ENCODE measurements around the gene GGN. TPM values are rescaled to one million over a fixed set of nuclear protein-coding genes. Genes with fewer than 3 reads are reported as not detected.

Gene GGN
- total RNA-seq, 1 experiment from 2014 or later = 1.5 TPM

DNA sequence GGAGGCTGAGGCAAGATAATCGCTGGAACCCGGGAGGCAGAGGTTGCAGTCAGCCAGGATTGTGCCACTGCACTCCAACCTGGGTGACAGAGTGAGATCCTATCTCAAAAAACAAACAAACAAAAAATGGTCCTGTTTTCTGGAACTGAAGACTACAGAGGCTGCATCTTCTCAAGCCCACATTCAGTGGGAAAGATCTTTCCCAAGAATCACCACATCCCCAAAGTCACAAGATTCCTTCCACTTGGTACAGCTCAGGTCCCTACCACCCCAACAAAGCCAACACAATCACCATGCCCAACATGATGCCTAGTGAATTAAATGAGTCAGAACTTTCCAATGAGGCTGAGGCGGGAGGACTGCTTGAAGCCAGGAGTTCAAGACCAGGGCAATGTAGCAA, 37.0 kb downstream of the GGN start:
- Histone ChIP-seq H2BK12ac (ENCODE audit: insufficient read length, low read depth, low read length) (no peak overlapping the region), H2BK20ac (ENCODE audit: low read depth, low read length, poor library complexity, severe bottlenecking) (no peak overlapping the region), H3K9ac (ENCODE audit: extremely low read depth, insufficient read length, low read length) (no peak overlapping the region), H4K8ac (replicated peaks; ENCODE audit: insufficient read length, low read depth, low read length) (no peak overlapping the region), H2AFZ (ENCODE audit: low read length) (no peak overlapping the region), H3K27me3 (ENCODE audit: insufficient read depth, low read length) (no peaks in the 10 kb centered on the region), H3K79me1 (ENCODE audit: insufficient read depth, low read depth, low read length, poor library complexity, severe bottlenecking) (no peaks in the 10 kb centered on the region), H2BK5ac (ENCODE audit: insufficient read length, low read length) (no peak overlapping the region), H3K79me2 (ENCODE audit: insufficient read depth, low read length) (no peaks in the 10 kb centered on the region), H2BK120ac (ENCODE audit: low read depth, low read length, poor library complexity, severe bottlenecking) (no peak overlapping the region), H3K4me2 (ENCODE audit: insufficient read depth, insufficient read length, low read length) (no peak overlapping the region), H3K4ac (ENCODE audit: low read depth, low read length) (no peak overlapping the region), H2AK5ac (ENCODE audit: insufficient read length, low read length) (no peak overlapping the region), H3K18ac (ENCODE audit: insufficient read length, low read depth, low read length) (no peak overlapping the region), H3K14ac (ENCODE audit: insufficient read depth, low read length) (no peak overlapping the region), H4K20me1 (ENCODE audit: control insufficient read depth, insufficient read depth, insufficient read length) (no peaks in the 10 kb centered on the region), H4K5ac (ENCODE audit: insufficient read length, low read depth, low read length) (no peak overlapping the region), H3K23ac (ENCODE audit: insufficient read length, low read depth, low read length) (no peak overlapping the region), H3T11ph (ENCODE audit: low read length) (no peak overlapping the region), H2BK15ac (ENCODE audit: low read depth, low read length) (no peak overlapping the region), H3K27ac (ENCODE audit: insufficient read length, low read depth, low read length) (no peak overlapping the region), H3K56ac (ENCODE audit: insufficient read length, low read depth, low read length) (no peak overlapping the region), H3K9me3 (ENCODE audit: control insufficient read depth, low read depth, low read length) (no peaks in the 10 kb centered on the region), H3K23me2 (ENCODE audit: insufficient read length, low read depth, low read length, poor library complexity, severe bottlenecking) (no peaks in the 10 kb centered on the region), H3K4me1 (ENCODE audit: insufficient read depth, low read length) (no peaks in the 10 kb centered on the region), H4K91ac (ENCODE audit: insufficient read length, low read depth, low read length) (no peak overlapping the region)
- Mint-ChIP-seq H3K36me3 (ENCODE audit: insufficient read depth in 1 of 3, low read depth in 3 of 3) (no peaks in the 10 kb centered on the region), H3K27ac (0 out of 7 replicates have a peak overlapping the region, but pooled peaks of 1 of the 3 experiments have one; percentile 35), H3K4me1 (peaks cover 0 to 5% of the 10 kb centered on the region in 2 experiments; a peak in 1 of 4 replicates), H3K9me3 (no peaks in the 10 kb centered on the region), H3K4me3 (peak overlapping the region in 1 of 2 experiments; percentile 6; a peak in 1 of 5 replicates), H3K27me3 (ENCODE audit: low read depth) (peaks cover 28% of the 10 kb centered on the region)
- no peak for DNase-seq
- WGBS (ENCODE audit: extremely low coverage, insufficient read length, low lambda C conversion rate) = no CpG with 5 or more reads among the region's 3 CpGs
- TF ChIP-seq, protein P1, sequence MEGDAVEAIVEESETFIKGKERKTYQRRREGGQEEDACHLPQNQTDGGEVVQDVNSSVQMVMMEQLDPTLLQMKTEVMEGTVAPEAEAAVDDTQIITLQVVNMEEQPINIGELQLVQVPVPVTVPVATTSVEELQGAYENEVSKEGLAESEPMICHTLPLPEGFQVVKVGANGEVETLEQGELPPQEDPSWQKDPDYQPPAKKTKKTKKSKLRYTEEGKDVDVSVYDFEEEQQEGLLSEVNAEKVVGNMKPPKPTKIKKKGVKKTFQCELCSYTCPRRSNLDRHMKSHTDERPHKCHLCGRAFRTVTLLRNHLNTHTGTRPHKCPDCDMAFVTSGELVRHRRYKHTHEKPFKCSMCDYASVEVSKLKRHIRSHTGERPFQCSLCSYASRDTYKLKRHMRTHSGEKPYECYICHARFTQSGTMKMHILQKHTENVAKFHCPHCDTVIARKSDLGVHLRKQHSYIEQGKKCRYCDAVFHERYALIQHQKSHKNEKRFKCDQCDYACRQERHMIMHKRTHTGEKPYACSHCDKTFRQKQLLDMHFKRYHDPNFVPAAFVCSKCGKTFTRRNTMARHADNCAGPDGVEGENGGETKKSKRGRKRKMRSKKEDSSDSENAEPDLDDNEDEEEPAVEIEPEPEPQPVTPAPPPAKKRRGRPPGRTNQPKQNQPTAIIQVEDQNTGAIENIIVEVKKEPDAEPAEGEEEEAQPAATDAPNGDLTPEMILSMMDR (conservative IDR thresholded peaks at IDR 0.05) = no peak

All from H9 (cell line).